Stimulated activated CD4-positive, alpha-beta T cell treated with anti-CD3 and anti-CD28 coated beads, Interleukin-1b, Interleukin-23, amount 100 ng/mL, for 24 hours (primary cell): ENCODE data around the gene PTGER4.
"Not testable (repeated sequence)": the region's sequence is repeated elsewhere in the genome, so short reads cannot be mapped to it uniquely, and the experiment has no call there.

ENCODE experiments used
- DNase-seq, 4 experiments: peaks; one replicate each; pipeline ENCODE4 v3.0.0-alpha.2; 2020; ENCODE audit warnings: low read depth in 4 of 4, low spot score in 1 of 4

PTGER4 gene

DNA sequence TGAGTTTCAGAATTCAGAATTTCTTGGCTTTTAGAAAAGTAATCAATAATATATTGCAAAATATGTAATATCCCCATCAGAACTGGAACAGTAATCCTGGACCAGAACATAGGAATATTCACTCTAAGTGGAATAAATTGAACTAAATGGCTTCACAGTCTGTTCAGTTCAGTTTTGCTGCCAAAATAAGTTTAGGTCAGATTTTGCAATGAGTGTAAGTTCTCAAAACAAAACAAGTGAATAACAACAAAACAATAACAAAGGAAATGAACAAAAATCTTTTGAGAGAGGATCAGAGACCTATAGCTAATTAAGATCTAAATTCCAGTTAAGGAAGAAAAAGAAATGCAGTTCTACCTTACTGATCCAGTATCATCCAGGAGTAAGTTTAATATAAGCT lies 9.3 kb downstream of the PTGER4 start:
- no peak for DNase-seq

GRCh38 chr5:40689438-40689837 lies 9.7 kb downstream of the PTGER4 start:
- peak in 1 of 4 experiments; percentile 24 for DNase-seq

- DNase-seq, result no peak
Measured at GRCh38 chr5:40690267-40690666, 10.6 kb downstream of the PTGER4 start.

- DNase-seq, result no peak
Measured at GRCh38 chr5:40691894-40692293, 12.2 kb downstream of the PTGER4 start.

- no peak for DNase-seq
Measured at GRCh38 chr5:40694433-40694832, 14.7 kb downstream of the PTGER4 start.

GRCh38 chr5:40700116-40700782 lies 20.5 kb downstream of the PTGER4 start:
- DNase-seq, result no peak

DNA sequence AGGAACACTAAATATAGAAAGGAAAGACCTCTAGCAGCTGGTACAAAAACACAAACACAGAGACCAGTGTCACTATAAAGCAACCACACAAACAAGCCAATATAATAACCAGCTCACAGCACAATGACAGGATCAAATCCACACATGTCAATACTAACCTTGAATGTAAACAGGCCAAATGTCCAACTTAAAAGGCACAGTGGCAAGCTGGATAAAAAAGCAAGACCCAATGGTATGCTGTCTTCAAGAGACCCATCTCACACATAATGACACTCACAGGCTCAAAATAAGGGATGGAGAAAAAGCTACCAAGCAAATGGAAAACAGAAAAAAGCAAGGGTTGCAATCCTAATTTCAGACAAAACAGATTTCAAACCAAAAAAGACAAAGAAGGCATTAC lies 22.3 kb downstream of the PTGER4 start:
- DNase-seq, result not testable (repeated sequence)

GRCh38 chr5:40705484-40705883 lies 25.8 kb downstream of the PTGER4 start:
- not testable (repeated sequence) for DNase-seq

DNA sequence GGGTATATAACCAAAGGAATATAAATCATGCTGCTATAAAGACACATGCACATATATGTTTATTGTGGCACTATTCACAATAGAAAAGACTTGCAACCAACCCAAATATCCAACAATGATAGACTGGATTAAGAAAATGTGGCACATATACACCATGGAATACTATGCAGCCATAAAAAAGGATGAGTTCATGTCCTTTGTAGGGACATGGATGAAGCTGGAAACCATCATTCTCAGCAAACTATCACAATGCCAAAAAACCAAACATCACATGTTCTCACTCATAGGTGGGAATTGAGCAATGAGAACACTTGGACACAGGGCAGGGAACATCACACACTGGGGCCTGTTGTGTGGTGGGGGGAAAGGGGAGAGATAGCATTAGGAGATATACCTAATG lies 30.9 kb downstream of the PTGER4 start:
- not testable (repeated sequence) for DNase-seq

GRCh38 chr5:40714001-40714400 lies 34.3 kb downstream of the PTGER4 start:
- no peak for DNase-seq

DNA sequence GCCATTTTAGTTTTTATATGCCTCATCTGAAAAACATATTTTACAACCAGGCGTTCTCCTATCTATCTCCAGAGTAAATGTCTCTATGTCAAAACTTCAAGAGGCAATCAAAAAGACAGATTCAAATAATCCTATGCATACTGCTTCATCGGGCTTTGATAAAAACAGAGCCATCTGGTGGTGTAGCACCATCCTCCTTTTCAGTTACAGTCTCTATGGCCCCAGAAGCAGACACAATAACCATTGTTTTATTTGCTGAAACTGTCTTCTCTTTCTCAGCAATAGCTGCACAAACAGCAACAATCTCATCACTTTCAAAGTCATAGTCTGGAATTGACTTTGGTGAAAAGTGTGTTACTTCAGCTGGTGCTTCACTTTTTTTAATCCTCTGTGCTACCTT lies 36.3 kb downstream of the PTGER4 start:
- DNase-seq, result no peak

GRCh38 chr5:40716590-40716989 lies 36.9 kb downstream of the PTGER4 start:
- DNase-seq, result no peak

- no peak for DNase-seq
Measured at GRCh38 chr5:40717281-40717680, 37.6 kb downstream of the PTGER4 start.

GRCh38 chr5:40720069-40720468 lies 40.4 kb downstream of the PTGER4 start:
- DNase-seq, result no peak

GRCh38 chr5:40722497-40722911 lies 42.8 kb downstream of the PTGER4 start:
- not testable (repeated sequence) for DNase-seq

- DNase-seq, result no peak
Measured at GRCh38 chr5:40733434-40733833, 53.7 kb downstream of the PTGER4 start.

DNA sequence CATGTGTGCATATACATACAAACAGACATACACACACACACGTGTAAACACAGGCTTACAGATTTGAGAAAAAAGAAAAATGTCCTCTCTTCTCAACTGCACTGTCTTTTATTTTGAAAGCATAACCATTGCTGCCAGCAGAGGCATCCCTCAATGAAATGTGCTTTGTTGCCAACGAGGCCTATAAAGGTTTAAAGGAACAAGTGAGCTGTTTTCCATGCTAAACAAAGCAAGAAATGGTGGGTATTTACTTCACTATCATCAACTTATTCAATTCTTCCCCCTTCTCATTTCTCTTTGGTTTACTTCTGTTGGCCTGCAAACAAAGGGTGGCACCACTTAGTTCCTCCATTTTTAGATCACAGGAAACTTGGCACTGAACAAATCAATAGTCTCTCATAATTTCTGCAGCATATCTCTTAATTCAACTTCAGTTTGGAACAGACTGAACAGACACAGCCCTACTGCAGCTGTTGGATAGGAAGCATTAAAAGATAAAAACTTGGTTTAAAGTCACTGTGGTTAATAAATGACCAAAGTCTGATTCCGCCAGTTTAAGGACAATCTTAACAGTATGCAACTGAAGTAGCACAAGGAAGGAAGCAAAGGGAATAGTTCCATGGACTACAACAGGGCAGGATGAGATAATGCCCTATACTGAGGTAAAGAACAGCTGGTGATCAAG lies 54.3 kb downstream of the PTGER4 start:
- DNase-seq, result no peak

DNA sequence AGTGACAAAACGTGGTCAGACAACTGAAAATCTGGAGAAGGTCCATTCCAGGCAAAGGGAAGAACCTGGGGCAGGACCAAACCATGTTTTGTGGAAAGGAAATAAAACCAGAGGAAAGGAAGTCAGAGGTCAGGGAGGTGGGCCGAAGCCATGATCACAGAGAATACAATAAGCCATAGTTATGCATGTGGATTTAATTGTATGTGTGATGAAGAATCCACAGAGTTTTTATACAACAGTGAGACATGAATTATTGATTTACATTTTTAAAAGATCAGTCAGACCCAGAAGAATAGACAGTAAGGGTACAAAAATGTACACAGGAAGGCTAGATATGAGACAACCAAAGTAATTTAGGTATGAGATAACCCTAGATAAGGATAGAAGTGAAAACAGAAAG lies 55.3 kb downstream of the PTGER4 start:
- DNase-seq, result no peak

GRCh38 chr5:40735609-40736008 lies 55.9 kb downstream of the PTGER4 start:
- DNase-seq, result no peak

DNA sequence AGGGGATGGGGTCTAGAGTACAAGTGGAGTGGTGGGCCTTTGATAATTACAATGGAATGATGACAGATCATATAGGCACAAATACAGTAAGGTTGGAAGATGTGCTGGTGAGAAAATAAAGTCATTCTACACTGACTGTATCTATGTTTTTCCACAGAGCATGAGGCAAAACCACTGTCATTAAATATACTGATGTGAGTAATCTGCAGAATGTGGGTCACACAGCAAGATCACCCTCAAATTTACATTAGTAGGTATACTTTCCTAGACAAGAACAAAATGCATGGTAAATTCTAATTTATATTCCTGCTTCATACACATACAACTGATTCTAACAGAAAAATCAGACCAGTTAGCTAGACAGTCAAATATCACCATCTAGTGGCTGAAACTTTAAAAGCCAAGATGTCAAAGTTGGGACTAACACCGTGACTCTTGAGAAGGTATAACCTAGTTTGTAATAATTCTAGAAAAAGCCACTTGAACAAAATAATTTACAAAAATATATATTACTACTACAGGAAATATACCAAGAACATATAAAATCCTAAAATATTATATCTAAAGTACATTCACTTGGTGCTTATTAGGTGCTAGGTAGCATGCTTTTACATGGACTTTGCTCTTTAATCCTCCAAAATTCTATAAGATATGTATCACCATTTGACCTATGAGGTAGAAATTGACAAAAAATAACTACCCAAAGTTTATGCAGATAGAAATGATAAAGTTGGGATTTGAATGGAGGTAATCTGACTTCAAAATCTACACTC lies 56.6 kb downstream of the PTGER4 start:
- DNase-seq, result no peak

GRCh38 chr5:40738502-40738901 lies 58.8 kb downstream of the PTGER4 start:
- no peak for DNase-seq
